Measurements from ENCODE around the gene GLUL.

GLUL gene

DNA sequence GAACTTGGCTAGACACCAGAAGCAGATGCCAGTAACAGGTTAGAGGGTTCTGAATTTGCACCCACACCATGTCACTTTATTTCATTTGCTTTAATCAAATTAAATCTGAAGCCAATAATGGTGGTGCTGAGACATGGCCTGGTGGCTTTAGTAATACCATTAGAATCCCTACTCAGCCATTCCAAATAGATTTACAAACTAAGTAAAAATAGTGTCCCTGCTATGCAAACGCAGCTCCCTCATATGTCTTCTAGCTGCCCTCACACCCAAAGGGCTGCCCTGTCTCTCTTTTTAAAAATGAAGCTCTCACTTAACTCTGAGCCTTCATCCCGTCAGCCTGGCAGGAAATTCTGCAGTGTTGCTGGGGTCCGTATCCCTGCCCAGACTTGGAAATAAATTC lies 21.1 kb downstream of the GLUL start:
- H3K4me1 ChIP-seq, result no peaks in the 10 kb centered on the region
- H3K4me3 ChIP-seq, result no peak overlapping the region
- H3K9me3 ChIP-seq, result no peaks in the 10 kb centered on the region
- no peak for DNase-seq (ENCODE audit: low spot score in 2 of 2)
- H3K36me3 ChIP-seq (replicated peaks), result no peaks in the 10 kb centered on the region
- peaks cover 7% of the 10 kb centered on the region for H3K27me3 ChIP-seq (ENCODE audit: low read depth)
- in situ Hi-C loops (cut with MboI; ENCODE audit: low sequenced_read_pairs), result no loop called here

- Histone ChIP-seq H3K4me3 (no peak overlapping the region), H3K27me3 (ENCODE audit: low read depth) (peaks cover 7% of the 10 kb centered on the region), H3K36me3 (replicated peaks) (no peaks in the 10 kb centered on the region), H3K9me3 (no peaks in the 10 kb centered on the region), H3K4me1 (no peaks in the 10 kb centered on the region)
- in situ Hi-C loops (cut with MboI; ENCODE audit: low sequenced_read_pairs), result no loop called here
- no peak for DNase-seq (ENCODE audit: low spot score in 2 of 2)
Observed at GRCh38 chr1:182368903-182369302, 22.7 kb downstream of the GLUL start.

GRCh38 chr1:182368358-182368757 lies 23.2 kb downstream of the GLUL start:
- DNase-seq (ENCODE audit: low spot score in 2 of 2), result no peak
- in situ Hi-C loops (cut with MboI; ENCODE audit: low sequenced_read_pairs), result no loop called here
- Histone ChIP-seq H3K27me3 (ENCODE audit: low read depth) (peaks cover 7% of the 10 kb centered on the region), H3K4me1 (no peaks in the 10 kb centered on the region; the same call in none of the 2 replicates), H3K36me3 (replicated peaks) (no peaks in the 10 kb centered on the region), H3K4me3 (no peak overlapping the region), H3K9me3 (no peaks in the 10 kb centered on the region)

GRCh38 chr1:182367926-182368325 lies 23.7 kb downstream of the GLUL start:
- H3K9me3 ChIP-seq, result no peaks in the 10 kb centered on the region
- H3K4me3 ChIP-seq, result no peak overlapping the region
- in situ Hi-C loops (cut with MboI; ENCODE audit: low sequenced_read_pairs), result no loop called here
- peaks cover 2% of the 10 kb centered on the region for H3K4me1 ChIP-seq
- peaks cover 7% of the 10 kb centered on the region for H3K27me3 ChIP-seq (ENCODE audit: low read depth)
- DNase-seq (ENCODE audit: low spot score in 2 of 2), result no peak
- no peaks in the 10 kb centered on the region for H3K36me3 ChIP-seq (replicated peaks)

DNA sequence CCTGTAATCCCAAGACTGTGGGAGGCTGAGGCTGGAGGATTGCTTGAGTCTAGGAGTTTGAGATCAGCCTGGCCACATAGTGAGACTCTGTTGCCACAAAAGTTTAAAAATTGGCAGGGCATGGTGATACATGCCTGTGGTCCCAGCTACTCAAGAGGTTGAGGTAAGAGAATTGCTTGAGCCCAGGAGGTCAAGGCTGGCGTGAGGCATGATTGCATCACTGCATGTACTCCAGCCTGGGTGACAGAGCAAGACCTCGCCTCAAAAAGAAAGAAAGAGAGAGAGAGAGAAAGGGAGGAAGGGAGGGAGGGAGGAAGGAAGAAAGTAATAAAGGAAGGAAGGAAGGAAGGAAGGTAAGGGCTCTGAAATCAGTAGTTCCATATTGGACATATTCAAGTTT lies 25.0 kb downstream of the GLUL start:
- Histone ChIP-seq H3K9me3 (no peaks in the 10 kb centered on the region), H3K4me1 (peaks cover 3% of the 10 kb centered on the region), H3K36me3 (replicated peaks) (no peaks in the 10 kb centered on the region), H3K4me3 (no peak overlapping the region), H3K27me3 (ENCODE audit: low read depth) (peaks cover 7% of the 10 kb centered on the region)
- no peak for DNase-seq (ENCODE audit: low spot score in 2 of 2)
- in situ Hi-C loops (cut with MboI; ENCODE audit: low sequenced_read_pairs), result no loop called here

GRCh38 chr1:182359645-182360044 lies 31.9 kb downstream of the GLUL start:
- Histone ChIP-seq H3K9me3 (no peaks in the 10 kb centered on the region), H3K4me1 (peaks cover 3% of the 10 kb centered on the region), H3K36me3 (replicated peaks) (no peaks in the 10 kb centered on the region), H3K4me3 (no peak overlapping the region), H3K27me3 (ENCODE audit: low read depth) (no peaks in the 10 kb centered on the region)
- no peak for DNase-seq (ENCODE audit: low spot score in 2 of 2)
- in situ Hi-C loops (cut with MboI; ENCODE audit: low sequenced_read_pairs), result no loop called here

DNA sequence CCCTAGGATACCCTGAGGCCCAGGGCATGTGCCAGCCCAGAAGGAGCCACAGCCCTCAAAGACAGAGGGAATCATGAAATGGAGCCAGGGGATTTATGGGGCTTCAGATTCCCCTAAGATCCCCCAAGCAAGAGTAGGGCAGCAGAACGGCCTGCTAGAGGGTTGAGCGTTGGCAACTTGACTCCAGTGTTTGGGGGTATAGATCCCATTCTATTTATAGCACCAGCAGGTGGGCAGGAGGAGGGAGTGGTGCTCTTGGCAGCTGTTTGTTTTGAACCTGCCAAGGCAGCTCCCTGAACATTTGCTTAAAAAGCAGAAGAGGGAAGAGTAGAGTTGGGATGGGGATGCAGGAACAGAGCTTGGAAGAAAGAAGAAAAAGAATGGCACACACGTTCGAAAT lies 33.7 kb downstream of the GLUL start:
- Histone ChIP-seq H3K4me1 (peaks cover 1% of the 10 kb centered on the region; the same call in 1 of the 2 replicates), H3K4me3 (no peak overlapping the region), H3K36me3 (replicated peaks) (no peaks in the 10 kb centered on the region), H3K27me3 (ENCODE audit: low read depth) (no peaks in the 10 kb centered on the region), H3K9me3 (no peaks in the 10 kb centered on the region)
- in situ Hi-C loops (cut with MboI; ENCODE audit: low sequenced_read_pairs), result no loop called here
- DNase-seq (ENCODE audit: low spot score in 2 of 2), result no peak

- H3K4me1 ChIP-seq, result no peaks in the 10 kb centered on the region
- no peak for DNase-seq (ENCODE audit: low spot score in 2 of 2)
- no peaks in the 10 kb centered on the region for H3K36me3 ChIP-seq (replicated peaks)
- in situ Hi-C loops (cut with MboI; ENCODE audit: low sequenced_read_pairs), result no loop called here
- H3K9me3 ChIP-seq, result no peaks in the 10 kb centered on the region
- no peaks in the 10 kb centered on the region for H3K27me3 ChIP-seq (ENCODE audit: low read depth)
- no peak overlapping the region for H3K4me3 ChIP-seq
Observed at GRCh38 chr1:182357171-182357570, 34.4 kb downstream of the GLUL start.

DNA sequence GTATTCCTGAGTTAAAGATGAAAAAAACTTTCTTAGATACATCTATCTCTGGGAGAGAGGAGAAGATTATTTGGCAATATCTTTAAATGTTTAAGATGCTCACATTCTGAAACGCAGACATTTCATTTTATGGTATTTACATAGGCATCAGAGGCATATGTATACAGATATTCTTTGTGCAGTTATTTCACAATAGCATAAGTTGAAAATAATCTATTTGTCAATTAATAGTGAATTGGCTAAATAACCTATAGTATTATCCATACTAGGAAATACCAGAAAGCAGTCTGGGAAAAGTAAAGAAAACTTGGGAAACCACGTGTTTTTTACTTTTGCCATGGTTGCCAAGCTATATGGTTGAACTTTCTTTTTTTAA lies 35.9 kb downstream of the GLUL start:
- no peaks in the 10 kb centered on the region for H3K9me3 ChIP-seq
- in situ Hi-C loops (cut with MboI; ENCODE audit: low sequenced_read_pairs), result no loop called here
- no peak overlapping the region for H3K4me3 ChIP-seq
- no peak for DNase-seq (ENCODE audit: low spot score in 2 of 2)
- H3K4me1 ChIP-seq, result no peaks in the 10 kb centered on the region
- no peaks in the 10 kb centered on the region for H3K27me3 ChIP-seq (ENCODE audit: low read depth)
- H3K36me3 ChIP-seq (replicated peaks), result no peaks in the 10 kb centered on the region

DNA sequence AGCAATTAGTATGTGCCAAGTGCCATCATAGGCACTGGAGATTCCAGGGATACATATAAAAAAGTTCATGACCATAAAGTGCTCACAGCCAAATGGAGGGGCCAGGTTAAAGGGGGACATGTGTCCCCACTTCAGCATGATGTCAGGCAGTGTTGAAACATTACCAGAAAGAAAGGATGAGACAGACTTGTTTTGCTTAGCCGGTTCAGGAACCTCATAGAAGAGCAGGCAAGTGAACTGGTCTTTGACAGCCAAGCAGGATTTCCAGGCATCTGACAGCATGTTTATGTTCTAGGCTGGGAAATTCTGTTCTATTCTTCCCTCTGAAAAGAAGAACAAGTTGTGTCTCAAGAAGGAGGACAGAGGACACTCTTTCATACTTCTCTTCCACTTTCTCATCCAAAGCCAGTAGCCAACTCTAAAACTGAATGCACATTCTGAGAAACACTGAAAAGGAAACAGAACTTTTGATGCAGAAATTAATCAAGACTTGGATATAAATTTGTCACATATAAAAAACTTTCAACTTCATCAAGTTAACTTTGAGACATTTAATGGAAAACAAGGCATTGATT lies 39.7 kb downstream of the GLUL start:
- no peak for DNase-seq (ENCODE audit: low spot score in 2 of 2)
- in situ Hi-C loops (cut with MboI; ENCODE audit: low sequenced_read_pairs), result no loop called here

DNA sequence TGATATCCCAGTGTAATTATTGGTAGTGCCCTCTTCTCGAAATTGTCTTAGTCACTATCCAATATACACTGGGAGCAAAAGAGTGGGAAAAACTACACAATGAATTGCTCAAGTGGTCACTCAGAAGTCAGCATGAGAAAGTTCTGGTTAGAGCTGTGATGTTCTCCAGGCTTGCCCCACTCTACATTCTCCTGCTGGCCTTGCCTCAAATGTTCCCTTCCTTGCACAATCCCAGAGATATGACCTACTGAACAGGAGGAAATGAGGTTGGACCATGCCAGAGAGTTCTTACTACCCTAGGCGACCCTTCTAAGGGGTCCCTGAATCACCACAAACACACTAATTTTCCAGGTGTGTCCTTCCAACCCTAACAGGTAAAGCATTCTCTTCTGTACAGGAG lies 40.8 kb downstream of the GLUL start:
- no peaks in the 10 kb centered on the region for H3K4me1 ChIP-seq
- no peaks in the 10 kb centered on the region for H3K27me3 ChIP-seq (ENCODE audit: low read depth)
- no peak overlapping the region for H3K4me3 ChIP-seq
- no peak for DNase-seq (ENCODE audit: low spot score in 2 of 2)
- in situ Hi-C loops (cut with MboI; ENCODE audit: low sequenced_read_pairs), result no loop called here
- no peaks in the 10 kb centered on the region for H3K36me3 ChIP-seq (replicated peaks)
- no peaks in the 10 kb centered on the region for H3K9me3 ChIP-seq

More for the DNA sequence above, 39.7 kb downstream of the GLUL start:
- no peaks in the 10 kb centered on the region for H3K36me3 ChIP-seq (replicated peaks)
- no peaks in the 10 kb centered on the region for H3K9me3 ChIP-seq
- no peaks in the 10 kb centered on the region for H3K4me1 ChIP-seq
- H3K27me3 ChIP-seq (ENCODE audit: low read depth), result no peaks in the 10 kb centered on the region
- H3K4me3 ChIP-seq, result no peak overlapping the region

DNA sequence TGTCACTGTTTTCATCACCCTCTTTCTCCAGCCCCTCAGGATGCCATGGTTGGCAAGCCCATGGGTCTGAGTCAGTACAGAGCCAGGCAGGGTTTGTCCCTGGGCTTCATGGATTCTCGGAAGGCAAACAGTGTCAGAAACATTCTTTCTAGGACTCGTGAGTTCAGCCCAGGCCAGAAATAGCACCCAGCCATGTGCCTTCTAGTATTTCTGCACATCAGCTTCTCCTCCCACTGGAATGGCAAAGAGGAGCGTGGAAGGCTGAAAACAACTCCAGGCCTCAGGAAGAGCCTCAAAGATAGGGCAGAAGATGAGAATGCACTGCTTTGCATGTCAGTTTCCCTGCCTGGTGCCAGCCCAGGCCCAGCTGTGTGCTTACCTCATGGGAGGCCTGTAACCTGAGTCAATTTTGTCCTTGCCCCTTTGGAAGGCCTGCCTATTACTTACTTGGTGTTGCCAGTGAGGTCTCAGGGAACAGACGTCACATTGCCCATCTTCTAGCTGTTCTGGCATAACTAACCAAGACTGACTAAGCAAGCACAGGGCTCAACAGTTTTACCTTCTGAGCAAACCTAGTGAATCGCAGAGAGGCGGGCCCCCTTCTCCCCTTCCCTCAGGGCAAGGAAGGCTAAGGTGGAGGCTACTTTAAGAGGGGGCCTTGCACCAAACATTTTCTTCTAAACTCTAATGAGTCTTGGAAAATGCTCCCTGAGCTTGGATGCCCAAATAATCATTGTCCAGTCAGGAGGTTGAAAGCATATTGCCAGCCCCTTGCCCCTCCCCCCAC lies 42.4 kb downstream of the GLUL start:
- no peak for DNase-seq (ENCODE audit: low spot score in 2 of 2)
- H3K4me1 ChIP-seq, result no peaks in the 10 kb centered on the region
- in situ Hi-C loops (cut with MboI; ENCODE audit: low sequenced_read_pairs), result no loop called here

GRCh38 chr1:182347019-182347418 lies 44.6 kb downstream of the GLUL start:
- no peak for DNase-seq (ENCODE audit: low spot score in 2 of 2)
- in situ Hi-C loops (cut with MboI; ENCODE audit: low sequenced_read_pairs), result no loop called here

More for the DNA sequence above, 42.4 kb downstream of the GLUL start:
- H3K9me3 ChIP-seq, result no peaks in the 10 kb centered on the region
- H3K4me3 ChIP-seq, result no peak overlapping the region
- H3K36me3 ChIP-seq (replicated peaks), result no peaks in the 10 kb centered on the region
- no peaks in the 10 kb centered on the region for H3K27me3 ChIP-seq (ENCODE audit: low read depth)

DNA sequence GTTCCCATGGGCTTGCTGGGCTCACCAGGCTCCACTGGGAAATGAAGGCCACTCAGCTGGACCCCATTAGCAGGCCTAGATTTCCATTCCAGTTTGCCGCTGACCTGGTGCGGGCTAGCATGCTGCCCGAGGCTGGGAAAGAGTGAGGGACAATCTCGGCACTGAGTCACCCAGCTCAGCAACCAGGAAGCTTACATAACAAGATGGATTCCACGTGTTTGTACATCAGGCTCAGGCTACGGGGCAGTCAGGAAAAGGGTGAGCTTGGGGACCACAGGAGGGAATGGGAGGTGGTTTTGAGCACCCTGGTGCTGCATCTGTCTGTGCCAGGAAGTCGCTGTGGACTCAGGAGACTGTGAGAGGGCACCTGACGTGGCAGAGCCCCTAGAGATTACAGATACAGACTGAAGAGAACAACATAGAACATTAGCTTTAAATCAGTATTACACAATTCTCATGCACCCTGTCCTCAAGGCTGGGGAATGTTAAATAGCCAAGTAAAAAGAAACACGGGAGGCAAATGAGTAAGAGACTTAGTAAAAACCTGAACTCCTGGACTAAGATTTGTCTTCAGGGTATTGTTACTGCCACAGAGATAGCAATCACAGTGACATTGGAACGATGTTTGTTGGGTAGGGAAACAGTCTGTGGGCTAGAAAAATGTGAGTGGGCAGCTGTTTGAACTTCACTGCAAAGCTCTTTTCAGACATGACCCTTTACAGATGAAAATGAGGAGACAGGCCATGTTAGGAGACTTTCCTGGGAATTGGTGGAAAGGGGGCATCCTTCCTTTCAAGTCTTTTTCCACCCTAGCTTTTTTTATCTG lies 51.1 kb downstream of the GLUL start:
- no peaks in the 10 kb centered on the region for H3K9me3 ChIP-seq
- H3K27me3 ChIP-seq (ENCODE audit: low read depth), result no peaks in the 10 kb centered on the region
- no peak overlapping the region for H3K4me3 ChIP-seq
- in situ Hi-C loops (cut with MboI; ENCODE audit: low sequenced_read_pairs), result no loop called here
- H3K36me3 ChIP-seq (replicated peaks), result no peaks in the 10 kb centered on the region
- no peak for DNase-seq (ENCODE audit: low spot score in 2 of 2)
- no peaks in the 10 kb centered on the region for H3K4me1 ChIP-seq

More at GRCh38 chr1:182347019-182347418, 44.6 kb downstream of the GLUL start:
- H3K4me1 ChIP-seq, result no peaks in the 10 kb centered on the region
- no peaks in the 10 kb centered on the region for H3K27me3 ChIP-seq (ENCODE audit: low read depth)
- H3K4me3 ChIP-seq, result no peak overlapping the region
- no peaks in the 10 kb centered on the region for H3K36me3 ChIP-seq (replicated peaks)
- H3K9me3 ChIP-seq, result no peaks in the 10 kb centered on the region

All from HAP-1 (cell line).